GM23338 (cell line): ENCODE measurements around the gene SULT1C2. TPM values are rescaled to one million over a fixed set of nuclear protein-coding genes. Genes with fewer than 3 reads are reported as not detected.

Source experiments
- ATAC-seq: fragments of 200-7000 bp; cut with Tn5 transposase; 3 replicates; pipeline ENCODE4 v1.9.1; 2020
- DNase-seq: peaks from one replicate; pipeline ENCODE4 v3.0.0-alpha.2; 2015; ENCODE audit warnings: low spot score
- H2AFZ ChIP-seq: fragments of 200-600 bp; sonication (generic); 2 replicates; pipeline ENCODE4 v1.8.0; 2016; ENCODE audit warnings: antibody characterized with exemption, mild to moderate bottlenecking, moderate library complexity
- H3F3A ChIP-seq: fragments of 200-600 bp; sonication (generic); replicated peaks from 2 replicates; pipeline ENCODE4 v1.8.0; 2017; ENCODE audit warnings: antibody characterized with exemption, mixed run types, low read depth
- H3K27ac ChIP-seq: fragments of 200-600 bp; sonication (generic); 2 replicates; pipeline ENCODE4 v1.6.1; 2016; ENCODE audit warnings: low read depth
- H3K27me3 ChIP-seq: fragments of 200-600 bp; sonication (generic); 2 replicates; pipeline ENCODE4 v1.8.0; 2016; ENCODE audit warnings: mild to moderate bottlenecking, mixed run types, moderate library complexity; ENCODE audit not compliant: insufficient read depth
- H3K36me3 ChIP-seq: fragments of 200-600 bp; sonication (generic); 2 replicates; pipeline ENCODE4 v1.8.0; 2016; ENCODE audit warnings: mild to moderate bottlenecking; ENCODE audit not compliant: insufficient read depth
- H3K4me1 ChIP-seq: fragments of 200-600 bp; sonication (generic); 2 replicates; pipeline ENCODE4 v1.8.0; 2016; ENCODE audit warnings: mild to moderate bottlenecking, moderate library complexity; ENCODE audit not compliant: insufficient read depth
- H3K4me2 ChIP-seq: fragments of 200-600 bp; sonication (generic); 2 replicates; pipeline ENCODE4 v1.7.1; 2017; ENCODE audit warnings: mixed run types
- H3K4me3 ChIP-seq: fragments of 200-600 bp; sonication (generic); 2 replicates; pipeline ENCODE4 v1.6.1; 2016; ENCODE audit warnings: mixed run types
- H3K79me2 ChIP-seq: fragments of 200-600 bp; sonication (generic); replicated peaks from 2 replicates; pipeline ENCODE4 v1.8.0; 2017; ENCODE audit warnings: mild to moderate bottlenecking; ENCODE audit not compliant: insufficient read depth
- H3K9me2 ChIP-seq: fragments of 200-600 bp; sonication (generic); 2 replicates; pipeline ENCODE4 v1.8.0; 2017; ENCODE audit not compliant: insufficient read depth
- H4K20me1 ChIP-seq: fragments of 200-600 bp; sonication (generic); replicated peaks from 2 replicates; pipeline ENCODE4 v1.8.0; 2017; ENCODE audit warnings: mild to moderate bottlenecking; ENCODE audit not compliant: insufficient read depth
- H3K27ac Mint-ChIP-seq: 2 replicates; pipeline ENCODE4 v1.8.0; 2020; ENCODE audit warnings: inconsistent platforms, mild to moderate bottlenecking, moderate library complexity, mixed read lengths
- H3K27me3 Mint-ChIP-seq: 3 replicates; pipeline ENCODE4 v1.8.0; 2022; ENCODE audit warnings: low read depth, mild to moderate bottlenecking, moderate library complexity, mixed read lengths, inconsistent platforms; ENCODE audit not compliant: insufficient read depth, poor library complexity
- H3K36me3 Mint-ChIP-seq: 3 replicates; pipeline ENCODE4 v1.8.0; 2021; ENCODE audit warnings: low read depth, mild to moderate bottlenecking, inconsistent platforms, moderate library complexity, mixed read lengths
- H3K4me1 Mint-ChIP-seq: 3 replicates; pipeline ENCODE4 v1.8.0; 2020; ENCODE audit warnings: mild to moderate bottlenecking, inconsistent platforms, mixed read lengths
- H3K4me3 Mint-ChIP-seq: 3 replicates; pipeline ENCODE4 v1.8.0; 2021; ENCODE audit warnings: moderate library complexity, mild to moderate bottlenecking, inconsistent platforms, mixed read lengths
- H3K9me3 Mint-ChIP-seq: 3 replicates; pipeline ENCODE4 v1.8.0; 2020; ENCODE audit warnings: moderate library complexity, mild to moderate bottlenecking, inconsistent platforms, mixed read lengths
- ETS1 ChIP-seq: IDR thresholded peaks from 2 replicates; pipeline ENCODE4 v1.6.1; 2016; ENCODE audit warnings: antibody characterized with exemption
- ZNF331 ChIP-seq: fragments of 250-450 bp; sonication (Bioruptor Pico); IDR thresholded peaks from 2 replicates; pipeline ENCODE4 v1.5.0; 2020; ENCODE audit warnings: low read depth, mild to moderate bottlenecking, moderate library complexity
- ZNF462 ChIP-seq: fragments of 250-450 bp; sonication (Bioruptor Pico); IDR thresholded peaks from 2 replicates; pipeline ENCODE4 v1.5.0; 2020; ENCODE audit warnings: mild to moderate bottlenecking, moderate library complexity
- polyA plus RNA-seq: library from polyadenylated mRNA; unstranded; fragments of >200 nt; fragmentation: Nextera tagmentation; extraction: Ambion mirVana; gene quantifications from 2 replicates; pipeline ENCODE4 v1.2.1, GENCODE V29; 2016
- total RNA-seq: library from RNA; depleted of rRNA; stranded (reverse); fragments of >200 nt; shearing (Covaris generic); gene quantifications from 2 replicates; pipeline ENCODE4 v1.2.3, GENCODE V29; 2014

SULT1C2 gene
- total and polyA plus RNA-seq, 2 experiments from 2014 or later: 0.69 to 1.9 TPM

DNA sequence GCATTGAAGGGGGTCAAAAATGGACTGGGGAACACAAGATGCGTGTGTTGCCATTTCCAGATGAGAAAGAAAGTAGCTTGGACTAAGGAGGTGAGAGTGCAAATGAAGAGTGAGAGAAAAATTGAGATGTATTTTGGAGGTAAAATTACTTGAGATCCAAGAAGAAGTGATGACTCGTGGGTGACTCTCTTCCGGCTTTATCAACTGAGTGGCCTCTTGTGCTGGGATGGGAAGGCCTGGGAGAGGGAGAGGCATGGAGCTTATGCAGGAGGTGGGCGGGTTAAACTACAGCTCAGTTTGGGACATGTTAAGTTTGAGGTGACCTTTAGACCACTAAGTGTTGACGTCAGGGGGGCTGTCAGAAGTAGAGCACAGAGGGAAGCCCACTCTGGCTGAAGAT is 34.9 kb downstream of the SULT1C2 start:
- no peaks in the 10 kb centered on the region for H3K36me3 Mint-ChIP-seq
- H3K9me2 ChIP-seq: no peaks in the 10 kb centered on the region
- no peaks in the 10 kb centered on the region for H3K36me3 ChIP-seq
- DNase-seq (no peak), ATAC-seq (no peak)
- no peak for TF ChIP-seq ZNF462 (CRISPR knock-in tag)
- no peak for TF ChIP-seq ETS1
- no peaks in the 10 kb centered on the region for H3F3A ChIP-seq
- no peak overlapping the region for H3K27ac Mint-ChIP-seq
- no peak overlapping the region for H3K4me3 Mint-ChIP-seq
- no peaks in the 10 kb centered on the region for H3K9me3 Mint-ChIP-seq
- H3K79me2 ChIP-seq: no peaks in the 10 kb centered on the region
- H4K20me1 ChIP-seq: no peaks in the 10 kb centered on the region
- H3K27ac ChIP-seq: no peak overlapping the region
- no peak overlapping the region for H3K4me2 ChIP-seq
- no peak overlapping the region for H3K4me3 ChIP-seq
- H3K27me3 Mint-ChIP-seq: no peaks in the 10 kb centered on the region
- no peak overlapping the region for H2AFZ ChIP-seq
- no peaks in the 10 kb centered on the region for H3K4me1 ChIP-seq
- H3K4me1 Mint-ChIP-seq: no peaks in the 10 kb centered on the region
- H3K27me3 ChIP-seq: no peaks in the 10 kb centered on the region

- no peaks in the 10 kb centered on the region for H3K9me3 Mint-ChIP-seq
- no peaks in the 10 kb centered on the region for H3F3A ChIP-seq
- no peaks in the 10 kb centered on the region for H3K4me1 ChIP-seq
- ATAC-seq: no peak
- H3K36me3 Mint-ChIP-seq: no peaks in the 10 kb centered on the region
- no peaks in the 10 kb centered on the region for H3K36me3 ChIP-seq
- no peak overlapping the region for H3K4me3 ChIP-seq
- H4K20me1 ChIP-seq: no peaks in the 10 kb centered on the region
- H3K4me2 ChIP-seq: no peak overlapping the region
- no peaks in the 10 kb centered on the region for H3K4me1 Mint-ChIP-seq
- no peak overlapping the region for H3K27ac Mint-ChIP-seq
- no peak overlapping the region for H2AFZ ChIP-seq
- no peaks in the 10 kb centered on the region for H3K27me3 Mint-ChIP-seq
- H3K27me3 ChIP-seq: no peaks in the 10 kb centered on the region
- DNase-seq: no peak
- no peak overlapping the region for H3K4me3 Mint-ChIP-seq
- no peak overlapping the region for H3K27ac ChIP-seq
- H3K79me2 ChIP-seq: no peaks in the 10 kb centered on the region
- TF ChIP-seq ZNF331 (CRISPR knock-in tag): no peak
- no peaks in the 10 kb centered on the region for H3K9me2 ChIP-seq
These were observed 36.0 kb downstream of the SULT1C2 start for GRCh38 chr2:108324531-108325255.
